ENCODE results near the gene NEURL1.
"Not testable (repeated sequence)": the region's sequence is repeated elsewhere in the genome, so short reads cannot be mapped to it uniquely, and the experiment has no call there.

The NEURL1 gene

GRCh38 chr10:103519798-103520197 is 26.3 kb downstream of the NEURL1 start:
- H3K4me3 ChIP-seq (ENCODE audit: low read depth, low read length) = no peak overlapping the region
- no peak for DNase-seq
- no peak for TF ChIP-seq CTCF (IDR thresholded peaks at IDR 0.05; ENCODE audit: low read depth, low read length, missing control alignments)
- peaks cover 19% of the 10 kb centered on the region for H3K27me3 ChIP-seq (replicated peaks)
- in situ Hi-C loops (cut with HindIII; ENCODE audit: low pct_ligation_motif_present, low sequenced_read_pairs) = no loop called here
- no peaks in the 10 kb centered on the region for H3K36me3 ChIP-seq (replicated peaks)
- H3K27ac ChIP-seq = no peak overlapping the region

GRCh38 chr10:103522006-103522405 is 28.5 kb downstream of the NEURL1 start:
- H3K27ac ChIP-seq; DNase-seq; H3K36me3 ChIP-seq (replicated peaks); H3K4me3 ChIP-seq (ENCODE audit: low read depth, low read length); in situ Hi-C loops (cut with HindIII; ENCODE audit: low pct_ligation_motif_present, low sequenced_read_pairs): not testable (repeated sequence)
- peaks cover 19% of the 10 kb centered on the region for H3K27me3 ChIP-seq (replicated peaks)

GRCh38 chr10:103523683-103524082 is 30.2 kb downstream of the NEURL1 start:
- DNase-seq = no peak
- Histone ChIP-seq H3K36me3 (replicated peaks) (no peaks in the 10 kb centered on the region), H3K27ac (no peak overlapping the region), H3K27me3 (replicated peaks) (peaks cover 15% of the 10 kb centered on the region), H3K4me3 (ENCODE audit: low read depth, low read length) (no peak overlapping the region)
- no peak for TF ChIP-seq CTCF (IDR thresholded peaks at IDR 0.05; ENCODE audit: low read depth, low read length, missing control alignments)
- in situ Hi-C loops (cut with HindIII; ENCODE audit: low pct_ligation_motif_present, low sequenced_read_pairs) = no loop called here

- in situ Hi-C loops (cut with HindIII; ENCODE audit: low pct_ligation_motif_present, low sequenced_read_pairs) = no loop called here
- no peaks in the 10 kb centered on the region for H3K36me3 ChIP-seq (replicated peaks)
- TF ChIP-seq CTCF (IDR thresholded peaks at IDR 0.05; ENCODE audit: low read depth, low read length, missing control alignments) = no peak
- DNase-seq = no peak
- H3K27me3 ChIP-seq (replicated peaks) = peaks cover 6% of the 10 kb centered on the region
- H3K4me3 ChIP-seq (ENCODE audit: low read depth, low read length) = no peak overlapping the region
- no peak overlapping the region for H3K27ac ChIP-seq
Measured at GRCh38 chr10:103525901-103526300, 32.4 kb downstream of the NEURL1 start.

- peak; percentile 81 for DNase-seq
- in situ Hi-C loops (cut with HindIII; ENCODE audit: low pct_ligation_motif_present, low sequenced_read_pairs); H3K36me3 ChIP-seq (replicated peaks); H3K4me3 ChIP-seq (ENCODE audit: low read depth, low read length); H3K27me3 ChIP-seq (replicated peaks): not testable (repeated sequence)
- H3K27ac ChIP-seq = peak overlapping the region; percentile 4
Measured at GRCh38 chr10:103527476-103527875, 34.0 kb downstream of the NEURL1 start.

- no peaks in the 10 kb centered on the region for H3K36me3 ChIP-seq (replicated peaks)
- in situ Hi-C loops (cut with HindIII; ENCODE audit: low pct_ligation_motif_present, low sequenced_read_pairs) = no loop called here
- no peak for TF ChIP-seq CTCF (IDR thresholded peaks at IDR 0.05; ENCODE audit: low read depth, low read length, missing control alignments)
- DNase-seq = no peak
- H3K27ac ChIP-seq = no peak overlapping the region
- H3K27me3 ChIP-seq (replicated peaks) = peaks cover 3% of the 10 kb centered on the region
- H3K4me3 ChIP-seq (ENCODE audit: low read depth, low read length) = no peak overlapping the region
Measured at GRCh38 chr10:103528549-103528948, 35.0 kb downstream of the NEURL1 start.

- Histone ChIP-seq H3K4me3 (ENCODE audit: low read depth, low read length) (no peak overlapping the region), H3K27me3 (replicated peaks) (no peaks in the 10 kb centered on the region), H3K36me3 (replicated peaks) (no peaks in the 10 kb centered on the region), H3K27ac (no peak overlapping the region)
- TF ChIP-seq CTCF (IDR thresholded peaks at IDR 0.05; ENCODE audit: low read depth, low read length, missing control alignments) = no peak
- DNase-seq = no peak
- in situ Hi-C loops (cut with HindIII; ENCODE audit: low pct_ligation_motif_present, low sequenced_read_pairs) = no loop called here
Measured at GRCh38 chr10:103529539-103529938, 36.0 kb downstream of the NEURL1 start.
